HepG2 (cell line): ENCODE results near the gene DGKB. TPM values are rescaled to one million over a fixed set of nuclear protein-coding genes. Genes with fewer than 3 reads are reported as not detected.

Source experiments
- ATAC-seq: fragments of 200-7000 bp; cut with Tn5 transposase; 3 replicates; pipeline ENCODE4 v1.9.1; 2020; ENCODE audit warnings: mild to moderate bottlenecking, moderate library complexity
- BruUV-seq: library from RNA; stranded (reverse); fragments of 400-500 nt; replicated peaks from 2 replicates; lab custom pipeline; 2021; lab: Mats Ljungman, UMichigan
- CTCF ChIA-PET: fragments of 300-600 bp; formaldehyde crosslinking; extraction: SDS; loops from one replicate; lab custom pipeline; 2021; ENCODE audit warnings: low total read pairs, inconsistent platforms, low intra/inter-chr PET ratio; lab: Yijun Ruan, JAX
- POLR2A ChIA-PET: fragments of 350-600 bp; sonication (Branson Sonifier 250); formaldehyde crosslinking; loops from one replicate; lab custom pipeline; 2020; ENCODE audit warnings: antibody characterized with exemption, inconsistent platforms; lab: Yijun Ruan, JAX
- DNase-seq: peaks from one replicate; pipeline ENCODE4 v3.0.0-alpha.2; 2015; ENCODE audit warnings: low spot score
- FAIRE-seq: peaks from 3 replicates; lab custom pipeline; 2011; peaks lifted over from hg19 to GRCh38; lab: Jason Lieb, UNC
- H2AFZ ChIP-seq: one replicate; pipeline ENCODE4 v1.6.1; 2011; ENCODE audit warnings: low read length, inconsistent platforms
- H3K27ac ChIP-seq: fragments of 300-600 bp; 3 replicates; pipeline ENCODE4 v1.8.0; 2011; ENCODE audit warnings: mixed run types, mild to moderate bottlenecking, mixed read lengths, low read length, inconsistent platforms; ENCODE audit not compliant: insufficient read depth; ENCODE audit errors: extremely low read length
- H3K27me3 ChIP-seq, 2 experiments: fragments of 200-600 bp in 1 of 2; 2 replicates in 1 of 2; 3 replicates in 1 of 2; pipeline versions ENCODE4 v1.6.0 to v1.8.0; 2011; ENCODE audit warnings: low read length in 2 of 2, mild to moderate bottlenecking in 2 of 2, moderate library complexity in 2 of 2, inconsistent platforms in 1 of 2; ENCODE audit not compliant: insufficient read depth in 2 of 2, control insufficient read depth in 1 of 2
- H3K36me3 ChIP-seq, 2 experiments: fragments of 200-600 bp in 1 of 2; replicated peaks in 1 of 2; 2 replicates in 1 of 2; 3 replicates in 1 of 2; pipeline versions ENCODE4 v1.5.1 to v1.8.0; 2011; ENCODE audit warnings: low read length in 2 of 2, inconsistent platforms in 1 of 2; ENCODE audit not compliant: insufficient read depth in 2 of 2, control insufficient read depth in 1 of 2
- H3K4me1 ChIP-seq: 2 replicates; pipeline ENCODE4 v1.5.1; 2012; ENCODE audit warnings: low read length, inconsistent platforms; ENCODE audit not compliant: insufficient read depth
- H3K4me2 ChIP-seq: 2 replicates; pipeline ENCODE4 v1.6.0; 2011; ENCODE audit warnings: low read depth, low read length, inconsistent platforms
- H3K4me3 ChIP-seq, 3 experiments: fragments of 200-600 bp in 1 of 3; sonication (generic), shearing (Covaris generic) in 1 of 3; replicated peaks in 1 of 3; 2 replicates each; pipeline ENCODE4 v1.5.1; 2011 to 2016; ENCODE audit warnings: low read length in 3 of 3, inconsistent platforms in 2 of 3, low read depth in 2 of 3, mild to moderate bottlenecking in 2 of 3, control low read depth in 1 of 3, mixed read lengths in 1 of 3; ENCODE audit not compliant: insufficient read depth in 1 of 3
- H3K79me2 ChIP-seq: one replicate; pipeline ENCODE4 v1.6.1; 2011; ENCODE audit warnings: low read length, inconsistent platforms; ENCODE audit not compliant: insufficient read depth
- H3K9ac ChIP-seq: 2 replicates; pipeline ENCODE4 v1.6.0; 2011; ENCODE audit warnings: mild to moderate bottlenecking, low read depth, low read length, inconsistent platforms; ENCODE audit not compliant: insufficient read depth
- H3K9me3 ChIP-seq: 2 replicates; pipeline ENCODE4 v1.5.1; 2012; ENCODE audit warnings: mild to moderate bottlenecking, low read length
- H4K20me1 ChIP-seq: 2 replicates; pipeline ENCODE4 v1.6.0; 2011; ENCODE audit warnings: inconsistent platforms, mild to moderate bottlenecking, low read length, moderate library complexity; ENCODE audit not compliant: insufficient read depth
- CEBPG ChIP-seq: IDR thresholded peaks from 2 replicates; pipeline ENCODE4 v1.6.1; 2016
- KDM4B ChIP-seq: sonication (generic); formaldehyde crosslinking; IDR thresholded peaks from 2 replicates; pipeline ENCODE4 v1.4.0; 2020; ENCODE audit warnings: missing genetic modification reagents
- NRL ChIP-seq: sonication (generic); formaldehyde crosslinking; IDR thresholded peaks from 2 replicates; pipeline ENCODE4 v1.5.0; 2020; ENCODE audit warnings: missing genetic modification reagents, mild to moderate bottlenecking, moderate library complexity, borderline replicate concordance
- ZNF121 ChIP-seq: sonication (generic); formaldehyde crosslinking; IDR thresholded peaks from 2 replicates; pipeline ENCODE4 v1.5.0; 2020; ENCODE audit warnings: mild to moderate bottlenecking, missing genetic modification reagents
- ZNF251 ChIP-seq: sonication (generic); formaldehyde crosslinking; IDR thresholded peaks from 2 replicates; pipeline ENCODE4 v1.9.0; 2021; ENCODE audit warnings: mild to moderate bottlenecking, missing genetic modification reagents
- ZNF296 ChIP-seq: sonication (generic); formaldehyde crosslinking; conservative IDR thresholded peaks from 2 replicates; pipeline ENCODE4 v1.5.0; 2020; ENCODE audit warnings: mild to moderate bottlenecking, missing genetic modification reagents
- WGBS: methylation state at CpG from one replicate; pipeline ENCODE4 v1.1.6; 2017; ENCODE audit warnings: low lambda C conversion rate; 5-methylcytosine and 5-hydroxymethylcytosine counted together
- in situ Hi-C: cut with HindIII; loops from 2 replicates; pipeline ENCODE4 v1.10.0; 2017; ENCODE audit warnings: low pct_unique_long_range_greater_than_20kb; ENCODE audit not compliant: extremely low pct_ligation_motif_present
- intact Hi-C: fragments of 100-400 bp; cut with micrococcal nuclease; formaldehyde crosslinking; loops from one replicate; pipeline ENCODE4 v1.10.0; 2022; ENCODE audit not compliant: unreplicated experiment
- polyA plus RNA-seq, 8 experiments: library from polyadenylated mRNA; depleted of rRNA in 3 of 8; stranded (reverse) in 7 of 8; unstranded in 1 of 8; fragments of >200 nt; fragmentation: Illumina TruSeq in 4 of 8; extraction: Trizol in 4 of 8; gene quantifications; 2 replicates each; pipeline versions ENCODE4 v1.2.1 to v1.2.3, GENCODE V29; 2011 to 2016; ENCODE audit warnings: low read depth in 4 of 8, missing spikeins in 1 of 8, mixed read lengths in 1 of 8; ENCODE audit not compliant: insufficient read depth in 1 of 8
- total RNA-seq, 5 experiments: library from RNA; depleted of rRNA; stranded (reverse); fragments of >200 nt; fragmentation: Illumina TruSeq; extraction: Trizol; gene quantifications; 2 replicates each; pipeline ENCODE4 v1.2.3, GENCODE V29; 2016; ENCODE audit warnings: low read depth in 1 of 5
- TF ChIP-seq, protein P1 (sequence below): sonication (generic); formaldehyde crosslinking; IDR thresholded peaks from 2 replicates; pipeline ENCODE4 v1.5.1; 2020; ENCODE audit warnings: mild to moderate bottlenecking, missing genetic modification reagents, borderline replicate concordance
- TF ChIP-seq, protein P2 (sequence below): sonication (generic); formaldehyde crosslinking; IDR thresholded peaks from 2 replicates; pipeline ENCODE4 v1.4.0; 2020; ENCODE audit warnings: mild to moderate bottlenecking, missing genetic modification reagents

The DGKB gene
- total and polyA plus RNA-seq, 2 of the 13 experiments (the other 11 are each of a cell fraction or from before 2014, with no cell fraction given), result not detected

DNA sequence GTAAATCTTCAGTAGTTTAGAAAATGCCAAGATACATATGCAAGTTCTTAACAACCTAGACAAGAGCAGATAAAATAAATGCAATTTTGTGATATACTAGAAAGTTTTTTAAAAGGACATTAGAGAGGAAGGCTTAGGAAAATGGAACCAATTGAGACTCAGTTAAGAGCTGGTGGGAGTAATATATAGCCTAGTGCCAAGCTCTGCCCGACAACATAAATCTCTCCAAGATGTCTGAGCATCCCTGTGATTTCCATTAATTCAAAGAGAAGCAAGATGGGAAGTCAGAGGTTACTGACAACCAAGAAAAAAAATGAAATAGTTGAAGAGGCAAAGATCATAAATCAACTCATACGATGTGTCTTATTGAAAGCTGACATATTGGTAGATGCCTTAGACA, 74.5 kb downstream of the DGKB start (continued):
- TF ChIP-seq, protein P1, sequence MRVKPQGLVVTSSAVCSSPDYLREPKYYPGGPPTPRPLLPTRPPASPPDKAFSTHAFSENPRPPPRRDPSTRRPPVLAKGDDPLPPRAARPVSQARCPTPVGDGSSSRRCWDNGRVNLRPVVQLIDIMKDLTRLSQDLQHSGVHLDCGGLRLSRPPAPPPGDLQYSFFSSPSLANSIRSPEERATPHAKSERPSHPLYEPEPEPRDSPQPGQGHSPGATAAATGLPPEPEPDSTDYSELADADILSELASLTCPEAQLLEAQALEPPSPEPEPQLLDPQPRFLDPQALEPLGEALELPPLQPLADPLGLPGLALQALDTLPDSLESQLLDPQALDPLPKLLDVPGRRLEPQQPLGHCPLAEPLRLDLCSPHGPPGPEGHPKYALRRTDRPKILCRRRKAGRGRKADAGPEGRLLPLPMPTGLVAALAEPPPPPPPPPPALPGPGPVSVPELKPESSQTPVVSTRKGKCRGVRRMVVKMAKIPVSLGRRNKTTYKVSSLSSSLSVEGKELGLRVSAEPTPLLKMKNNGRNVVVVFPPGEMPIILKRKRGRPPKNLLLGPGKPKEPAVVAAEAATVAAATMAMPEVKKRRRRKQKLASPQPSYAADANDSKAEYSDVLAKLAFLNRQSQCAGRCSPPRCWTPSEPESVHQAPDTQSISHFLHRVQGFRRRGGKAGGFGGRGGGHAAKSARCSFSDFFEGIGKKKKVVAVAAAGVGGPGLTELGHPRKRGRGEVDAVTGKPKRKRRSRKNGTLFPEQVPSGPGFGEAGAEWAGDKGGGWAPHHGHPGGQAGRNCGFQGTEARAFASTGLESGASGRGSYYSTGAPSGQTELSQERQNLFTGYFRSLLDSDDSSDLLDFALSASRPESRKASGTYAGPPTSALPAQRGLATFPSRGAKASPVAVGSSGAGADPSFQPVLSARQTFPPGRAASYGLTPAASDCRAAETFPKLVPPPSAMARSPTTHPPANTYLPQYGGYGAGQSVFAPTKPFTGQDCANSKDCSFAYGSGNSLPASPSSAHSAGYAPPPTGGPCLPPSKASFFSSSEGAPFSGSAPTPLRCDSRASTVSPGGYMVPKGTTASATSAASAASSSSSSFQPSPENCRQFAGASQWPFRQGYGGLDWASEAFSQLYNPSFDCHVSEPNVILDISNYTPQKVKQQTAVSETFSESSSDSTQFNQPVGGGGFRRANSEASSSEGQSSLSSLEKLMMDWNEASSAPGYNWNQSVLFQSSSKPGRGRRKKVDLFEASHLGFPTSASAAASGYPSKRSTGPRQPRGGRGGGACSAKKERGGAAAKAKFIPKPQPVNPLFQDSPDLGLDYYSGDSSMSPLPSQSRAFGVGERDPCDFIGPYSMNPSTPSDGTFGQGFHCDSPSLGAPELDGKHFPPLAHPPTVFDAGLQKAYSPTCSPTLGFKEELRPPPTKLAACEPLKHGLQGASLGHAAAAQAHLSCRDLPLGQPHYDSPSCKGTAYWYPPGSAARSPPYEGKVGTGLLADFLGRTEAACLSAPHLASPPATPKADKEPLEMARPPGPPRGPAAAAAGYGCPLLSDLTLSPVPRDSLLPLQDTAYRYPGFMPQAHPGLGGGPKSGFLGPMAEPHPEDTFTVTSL, result no peak
- no peak for TF ChIP-seq ZNF296 (CRISPR knock-in tag)
- TF ChIP-seq CEBPG, result no peak
- TF ChIP-seq ZNF121 (CRISPR knock-in tag), result no peak
- no peak for TF ChIP-seq NRL (CRISPR knock-in tag)
- TF ChIP-seq, protein P2, sequence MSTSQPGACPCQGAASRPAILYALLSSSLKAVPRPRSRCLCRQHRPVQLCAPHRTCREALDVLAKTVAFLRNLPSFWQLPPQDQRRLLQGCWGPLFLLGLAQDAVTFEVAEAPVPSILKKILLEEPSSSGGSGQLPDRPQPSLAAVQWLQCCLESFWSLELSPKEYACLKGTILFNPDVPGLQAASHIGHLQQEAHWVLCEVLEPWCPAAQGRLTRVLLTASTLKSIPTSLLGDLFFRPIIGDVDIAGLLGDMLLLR (CRISPR knock-in tag), result no peak

DNA sequence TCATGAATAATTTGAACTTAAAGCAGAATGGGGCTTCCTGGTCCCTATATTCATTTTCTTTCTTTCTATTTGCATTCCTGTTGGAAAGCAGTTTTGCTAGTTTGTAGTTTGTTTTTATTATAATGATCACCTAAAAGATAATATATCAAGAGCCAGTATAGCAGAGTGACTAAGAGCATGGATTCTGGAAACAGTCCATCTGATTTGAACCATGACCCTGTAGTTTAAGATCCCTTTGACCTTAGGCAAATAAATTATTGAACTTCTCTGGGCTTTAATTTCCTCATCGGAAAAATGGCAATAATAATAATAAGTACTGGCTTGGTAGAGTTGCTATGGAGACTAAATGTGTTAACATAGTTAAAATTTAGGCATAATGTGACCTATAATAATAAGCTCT, 76.1 kb downstream of the DGKB start:
- no peak for ATAC-seq
- 0% methylated on average over 1 of the region's 1 CpG for WGBS
- no peak overlapping the region for H2AFZ ChIP-seq
- H3K9me3 ChIP-seq, result peaks cover 23% of the 10 kb centered on the region
- no peak for TF ChIP-seq KDM4B (CRISPR knock-in tag)
- TF ChIP-seq ZNF251 (CRISPR knock-in tag), result no peak
- BruUV-seq, result no TSS peak
- DNase-seq, result no peak
- no peak for FAIRE-seq
- CTCF ChIA-PET, result no interaction called here
- no peak overlapping the region for H3K4me2 ChIP-seq
- no peaks in the 10 kb centered on the region for H3K27me3 ChIP-seq
- no peak overlapping the region for H3K9ac ChIP-seq
- POLR2A ChIA-PET, result no interaction called here
- in situ Hi-C loops, result no loop called here
- H3K36me3 ChIP-seq, result no peaks in the 10 kb centered on the region
- H3K4me3 ChIP-seq, result no peak overlapping the region
- H3K79me2 ChIP-seq, result no peaks in the 10 kb centered on the region
- H3K4me1 ChIP-seq, result no peaks in the 10 kb centered on the region
- no peaks in the 10 kb centered on the region for H4K20me1 ChIP-seq
- no peak overlapping the region for H3K27ac ChIP-seq
- intact Hi-C loops, result no loop called here
